Prostate gland (tissue), 2 donors: Measurements from ENCODE around the gene EFCAB5. TPM values are rescaled to one million over a fixed set of nuclear protein-coding genes. Genes with fewer than 3 reads are reported as not detected.

Experiments used
- DNase-seq: peaks from one replicate; pipeline ENCODE4 v3.0.0-alpha.2; 2019; ENCODE audit warnings: low spot score
- H3K27ac ChIP-seq, 2 donors: fragments of 200-600 bp; sonication (generic); 2 replicates each; pipeline ENCODE4 v1.5.1; 2017 to 2019
- H3K27me3 ChIP-seq: fragments of 200-600 bp; sonication (generic); replicated peaks from 2 replicates; pipeline ENCODE4 v1.5.1; 2019; ENCODE audit not compliant: insufficient read depth
- H3K36me3 ChIP-seq, 2 donors: fragments of 200-600 bp; sonication (generic); 1 replicate in 1 of 2; 2 replicates in 1 of 2; pipeline versions ENCODE4 v1.5.1 to v1.8.1; 2017 to 2019
- H3K4me1 ChIP-seq: fragments of 200-600 bp; sonication (generic); replicated peaks from 2 replicates; pipeline ENCODE4 v1.5.1; 2019
- H3K4me3 ChIP-seq, 2 donors: fragments of 200-600 bp; sonication (generic); 2 replicates each; pipeline ENCODE4 v1.5.1; 2017 to 2019
- H3K9me3 ChIP-seq: fragments of 200-600 bp; sonication (generic); 2 replicates; pipeline ENCODE4 v1.5.1; 2017
- POLR2A ChIP-seq: fragments of 450-650 bp; IDR thresholded peaks from one replicate; pipeline ENCODE4 v1.6.1; 2016; ENCODE audit warnings: antibody characterized with exemption, mild to moderate bottlenecking
- POLR2AphosphoS5 ChIP-seq: sonication (generic); formaldehyde crosslinking; IDR thresholded peaks from one replicate; pipeline ENCODE4 v1.6.1; 2017; ENCODE audit warnings: antibody characterized with exemption
- WGBS: methylation state at CpG from one replicate; pipeline ENCODE4 v1.1.5; 2018; 5-methylcytosine and 5-hydroxymethylcytosine counted together
- intact Hi-C: fragments of 100-400 bp; cut with DNase I; formaldehyde crosslinking; loops from one replicate; pipeline ENCODE4 v1.14.2; 2022
- microRNA counts, 2 donors: library from miRNA; unstranded; fragments of <30 nt; microRNA quantifications; one replicate each; lab custom pipeline; 2016 to 2017
- microRNA-seq: library from miRNA; unstranded; fragments of <30 nt; microRNA quantifications from one replicate; pipeline ENCODE4, GENCODE V29; 2016
- small RNA-seq, 2 donors: library from RNA; depleted of rRNA; stranded (forward); fragments of <200 nt; gene quantifications; one replicate each; pipeline ENCODE3, GENCODE V24; 2016
- total RNA-seq, 2 donors: library from RNA; depleted of rRNA; stranded (reverse); fragments of >200 nt; gene quantifications; one replicate each; pipeline ENCODE4 v1.1.0, GENCODE V29; 2016
- TF ChIP-seq, protein P1 (sequence below), 4 experiments: fragments of 200-600 bp in 2 of 4; fragments of 450-650 bp in 2 of 4; sonication (generic) in 2 of 4; IDR thresholded peaks; 1 replicate in 3 of 4; 2 replicates in 1 of 4; pipeline ENCODE4 v1.5.1; 2016 to 2019; ENCODE audit warnings: antibody characterized with exemption in 4 of 4, mild to moderate bottlenecking in 2 of 4, moderate library complexity in 2 of 4

Gene EFCAB5
- total RNA-seq, 2 donors from 2014 or later, result 0.57 TPM; not detected in 1

DNA sequence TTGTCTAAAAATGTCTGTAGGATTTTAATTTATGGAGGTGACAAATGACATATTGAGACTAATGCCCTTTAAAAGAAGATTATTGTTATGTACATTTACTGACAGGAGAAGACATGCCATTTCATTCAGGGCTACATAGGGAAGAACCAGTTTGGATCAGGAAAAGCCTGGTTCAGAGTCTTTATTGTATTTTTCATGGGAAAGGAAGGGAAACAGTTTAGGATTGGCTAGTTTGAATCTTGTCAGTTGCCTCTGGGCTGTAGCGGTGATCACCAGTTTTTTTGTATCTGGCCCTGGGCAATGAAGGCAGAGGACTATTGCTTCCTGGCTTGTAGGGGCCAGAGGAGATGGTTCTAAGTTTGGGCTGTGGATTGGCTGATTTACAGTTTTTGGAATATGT is 206.9 kb downstream of the EFCAB5 start:
- 81% methylated on average over 1 of the region's 1 CpG for WGBS
- DNase-seq, result no peak
- intact Hi-C loops, result no loop called here

GRCh38 chr17:30151471-30151870 is 210.0 kb downstream of the EFCAB5 start:
- Histone ChIP-seq H3K9me3 (no peaks in the 10 kb centered on the region), H3K27ac (no peak overlapping the region), H3K36me3 (no peaks in the 10 kb centered on the region), H3K4me1 (peaks cover 3% of the 10 kb centered on the region), H3K4me3 (no peak overlapping the region), H3K27me3 (no peaks in the 10 kb centered on the region)
- no peak for DNase-seq
- TF ChIP-seq, protein P1, sequence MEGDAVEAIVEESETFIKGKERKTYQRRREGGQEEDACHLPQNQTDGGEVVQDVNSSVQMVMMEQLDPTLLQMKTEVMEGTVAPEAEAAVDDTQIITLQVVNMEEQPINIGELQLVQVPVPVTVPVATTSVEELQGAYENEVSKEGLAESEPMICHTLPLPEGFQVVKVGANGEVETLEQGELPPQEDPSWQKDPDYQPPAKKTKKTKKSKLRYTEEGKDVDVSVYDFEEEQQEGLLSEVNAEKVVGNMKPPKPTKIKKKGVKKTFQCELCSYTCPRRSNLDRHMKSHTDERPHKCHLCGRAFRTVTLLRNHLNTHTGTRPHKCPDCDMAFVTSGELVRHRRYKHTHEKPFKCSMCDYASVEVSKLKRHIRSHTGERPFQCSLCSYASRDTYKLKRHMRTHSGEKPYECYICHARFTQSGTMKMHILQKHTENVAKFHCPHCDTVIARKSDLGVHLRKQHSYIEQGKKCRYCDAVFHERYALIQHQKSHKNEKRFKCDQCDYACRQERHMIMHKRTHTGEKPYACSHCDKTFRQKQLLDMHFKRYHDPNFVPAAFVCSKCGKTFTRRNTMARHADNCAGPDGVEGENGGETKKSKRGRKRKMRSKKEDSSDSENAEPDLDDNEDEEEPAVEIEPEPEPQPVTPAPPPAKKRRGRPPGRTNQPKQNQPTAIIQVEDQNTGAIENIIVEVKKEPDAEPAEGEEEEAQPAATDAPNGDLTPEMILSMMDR (IDR thresholded peaks at IDR 0.05), result no peak
- TF ChIP-seq POLR2A (no peak), POLR2AphosphoS5 (no peak)
- intact Hi-C loops, result no loop called here
- 98% methylated on average over 4 of the region's 4 CpGs for WGBS

More for the DNA sequence above, 206.9 kb downstream of the EFCAB5 start:
- TF ChIP-seq, protein P1 (IDR thresholded peaks at IDR 0.05), result no peak
- no peak for TF ChIP-seq POLR2A
- TF ChIP-seq POLR2AphosphoS5, result no peak
- Histone ChIP-seq H3K4me1 (peaks cover 3% of the 10 kb centered on the region), H3K27me3 (no peaks in the 10 kb centered on the region), H3K4me3 (no peak overlapping the region), H3K27ac (no peak overlapping the region), H3K9me3 (no peaks in the 10 kb centered on the region), H3K36me3 (no peaks in the 10 kb centered on the region)

GRCh38 chr17:30153463-30153862 is 212.0 kb downstream of the EFCAB5 start:
- intact Hi-C loops, result no loop called here
- no peaks in the 10 kb centered on the region for H3K27me3 ChIP-seq
- peaks cover under 1% of the 10 kb centered on the region for H3K4me1 ChIP-seq
- no peak overlapping the region for H3K27ac ChIP-seq
- TF ChIP-seq POLR2A, result no peak
- no peak for TF ChIP-seq POLR2AphosphoS5
- TF ChIP-seq, protein P1 (IDR thresholded peaks at IDR 0.05), result no peak
- H3K4me3 ChIP-seq, result no peak overlapping the region
- no peaks in the 10 kb centered on the region for H3K9me3 ChIP-seq
- no peaks in the 10 kb centered on the region for H3K36me3 ChIP-seq
- DNase-seq, result no peak

GRCh38 chr17:30155389-30155788 is 214.0 kb downstream of the EFCAB5 start:
- no peaks in the 10 kb centered on the region for H3K9me3 ChIP-seq
- no peak overlapping the region for H3K4me3 ChIP-seq
- no peak overlapping the region for H3K27ac ChIP-seq
- no peak for DNase-seq
- H3K27me3 ChIP-seq, result no peaks in the 10 kb centered on the region
- H3K36me3 ChIP-seq, result no peaks in the 10 kb centered on the region
- H3K4me1 ChIP-seq, result no peaks in the 10 kb centered on the region
- 96% methylated on average over 2 of the region's 2 CpGs for WGBS
- intact Hi-C loops, result no loop called here
- TF ChIP-seq, protein P1 (IDR thresholded peaks at IDR 0.05), result no peak
- TF ChIP-seq POLR2A (no peak), POLR2AphosphoS5 (no peak)

MicroRNA genes within 50 kb of the gene (microRNA counts, 767-probe panel; counts per million panel counts)
- 0 to 431 counts per million in 2 donors for microRNA hsa-miR-3184-5p (lab: Ali Mortazavi, UCI)
- 2,448 to 2,469 counts per million in 2 donors for microRNA hsa-miR-423-3p (lab: Ali Mortazavi, UCI)
- 3,416 to 3,978 counts per million in 2 donors for microRNA hsa-miR-423-5p (lab: Ali Mortazavi, UCI)

Small RNA genes within 50 kb of the gene (microRNA-seq; reads per million reads assigned to microRNA genes)
- not detected for gene MIR423

Small RNA genes within 50 kb of the gene (small RNA-seq; reads per million reads assigned to genes)
- 0 reads per million in 2 donors for gene AC104984.5
- 0 reads per million in 2 donors for gene RNY4P13

Other genes with a start within 250 kb of the EFCAB5 start
- 10 to 100 TPM; 10.1 to 27.5 TPM for gene SSH2, start 11.4 kb upstream of the EFCAB5 start, total RNA-seq
- gene NSRP1, start 175.2 kb downstream of the EFCAB5 start, total RNA-seq, result 10 to 100 TPM; 21.1 TPM